GM12874 (cell line): ENCODE measurements around the gene DEFB132.

ENCODE experiments used
- TF ChIP-seq, protein P1 (sequence below): IDR thresholded peaks from 2 replicates; pipeline ENCODE4 v1.5.1; 2011; ENCODE audit warnings: low read depth, mild to moderate bottlenecking, control low read depth, low read length, moderate library complexity; ENCODE audit not compliant: insufficient read depth

The DEFB132 gene

DNA sequence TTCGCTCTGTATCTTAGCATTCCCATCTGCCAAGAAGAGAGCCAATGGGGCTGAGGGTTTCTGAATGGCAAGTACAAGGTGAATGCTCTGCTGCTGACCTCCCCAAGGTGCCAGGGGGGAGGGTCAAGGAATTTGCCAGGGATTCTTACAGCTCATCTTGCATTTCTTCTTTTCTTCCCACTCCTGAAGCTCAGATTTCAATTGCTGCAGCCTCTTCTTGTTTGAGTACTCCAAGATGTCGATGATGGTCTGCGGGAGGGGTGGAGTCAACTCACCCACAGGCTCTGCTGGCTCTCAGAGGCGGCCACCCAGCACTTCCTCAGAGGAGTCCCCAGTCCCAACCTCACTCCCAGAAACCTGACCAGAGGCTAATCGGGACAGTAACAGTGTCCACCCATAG, 20.7 kb downstream of the DEFB132 start:
- TF ChIP-seq, protein P1, sequence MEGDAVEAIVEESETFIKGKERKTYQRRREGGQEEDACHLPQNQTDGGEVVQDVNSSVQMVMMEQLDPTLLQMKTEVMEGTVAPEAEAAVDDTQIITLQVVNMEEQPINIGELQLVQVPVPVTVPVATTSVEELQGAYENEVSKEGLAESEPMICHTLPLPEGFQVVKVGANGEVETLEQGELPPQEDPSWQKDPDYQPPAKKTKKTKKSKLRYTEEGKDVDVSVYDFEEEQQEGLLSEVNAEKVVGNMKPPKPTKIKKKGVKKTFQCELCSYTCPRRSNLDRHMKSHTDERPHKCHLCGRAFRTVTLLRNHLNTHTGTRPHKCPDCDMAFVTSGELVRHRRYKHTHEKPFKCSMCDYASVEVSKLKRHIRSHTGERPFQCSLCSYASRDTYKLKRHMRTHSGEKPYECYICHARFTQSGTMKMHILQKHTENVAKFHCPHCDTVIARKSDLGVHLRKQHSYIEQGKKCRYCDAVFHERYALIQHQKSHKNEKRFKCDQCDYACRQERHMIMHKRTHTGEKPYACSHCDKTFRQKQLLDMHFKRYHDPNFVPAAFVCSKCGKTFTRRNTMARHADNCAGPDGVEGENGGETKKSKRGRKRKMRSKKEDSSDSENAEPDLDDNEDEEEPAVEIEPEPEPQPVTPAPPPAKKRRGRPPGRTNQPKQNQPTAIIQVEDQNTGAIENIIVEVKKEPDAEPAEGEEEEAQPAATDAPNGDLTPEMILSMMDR, result no peak

DNA sequence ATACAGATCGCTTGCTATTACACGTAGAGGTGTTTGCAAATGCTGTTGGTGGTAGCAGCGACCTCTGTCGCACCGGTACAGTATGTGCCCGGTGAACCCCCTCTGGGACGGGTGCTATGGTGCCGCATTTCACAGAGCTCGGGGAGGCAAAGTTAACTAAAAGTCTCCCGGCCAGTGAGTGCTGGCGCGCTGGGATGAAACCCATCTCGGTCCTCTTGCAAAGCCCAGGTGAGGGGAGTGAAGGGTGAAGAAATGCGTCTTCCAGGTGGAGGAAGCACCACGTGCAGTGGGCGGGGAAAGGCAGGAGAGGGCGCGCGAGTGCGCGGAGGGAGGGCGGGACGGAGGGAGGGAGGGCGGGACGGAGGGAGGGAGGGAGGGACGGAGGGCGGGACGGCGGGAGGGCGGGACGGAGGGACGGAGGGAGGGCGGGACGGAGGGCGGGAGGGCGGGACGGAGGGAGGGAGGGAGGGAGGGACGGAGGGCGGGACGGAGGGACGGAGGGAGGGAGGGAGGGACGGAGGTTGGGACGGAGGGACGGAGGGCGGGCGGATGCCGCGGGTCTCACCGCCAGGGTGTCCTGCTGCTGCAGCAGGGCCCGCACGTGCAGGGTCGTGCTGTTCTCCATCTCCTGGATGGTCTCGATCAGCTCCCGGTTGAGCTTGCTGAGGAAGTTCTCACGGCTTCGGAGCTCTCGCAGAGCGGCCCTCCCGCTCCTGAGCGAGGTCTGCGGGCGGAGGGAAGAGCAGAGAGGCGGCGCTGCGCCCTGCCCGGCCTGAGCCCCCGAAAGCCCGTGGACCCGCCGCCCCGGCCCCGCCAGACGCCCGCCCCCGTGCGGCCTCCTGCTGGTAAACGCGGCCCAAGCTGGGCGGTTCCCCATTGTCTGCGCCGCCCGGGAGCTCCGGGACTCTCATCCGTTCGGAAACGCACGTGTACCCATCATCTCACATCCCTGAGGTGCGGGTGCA, 21.4 kb downstream of the DEFB132 start:
- TF ChIP-seq, protein P1, result no peak

DNA sequence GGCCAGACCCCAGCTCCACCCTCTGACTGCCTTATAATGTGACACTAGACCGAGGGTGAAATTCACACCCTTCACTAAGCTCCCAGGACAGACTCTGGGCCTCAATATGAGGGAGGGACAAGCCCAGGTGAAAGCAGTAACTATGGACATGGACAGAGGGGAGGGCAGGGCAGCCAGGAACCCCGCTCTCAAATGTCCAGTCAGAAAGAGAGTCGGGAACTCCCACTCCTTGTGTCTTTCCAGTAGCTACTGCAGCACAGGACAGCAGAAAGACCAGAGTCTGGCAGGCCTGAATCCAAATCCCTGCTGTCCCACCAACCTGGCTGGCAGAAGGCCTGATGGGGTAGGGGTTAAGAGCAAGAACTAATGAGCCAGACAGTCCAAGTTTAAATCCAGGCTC, 26.6 kb downstream of the DEFB132 start:
- TF ChIP-seq, protein P1, result no peak

DNA sequence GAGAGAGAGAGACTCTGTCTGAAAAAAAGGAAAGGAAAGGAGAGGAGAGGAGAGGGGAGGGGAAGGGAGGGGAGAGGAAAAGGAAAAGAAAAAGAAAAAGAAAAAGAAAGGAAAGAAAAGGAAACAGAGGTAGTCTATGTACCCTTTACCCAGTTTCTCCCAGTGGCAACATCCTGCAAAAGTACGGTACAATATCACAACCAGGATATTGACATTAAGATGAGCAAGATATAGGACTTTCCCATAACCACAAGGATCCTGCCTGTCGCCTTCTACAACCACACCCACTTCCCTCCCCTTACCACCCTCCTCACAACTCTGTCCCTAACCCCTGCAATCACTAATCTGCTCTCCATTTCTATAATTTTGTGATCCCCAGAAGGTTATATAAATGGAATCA, 29.0 kb downstream of the DEFB132 start:
- TF ChIP-seq, protein P1, result no peak

DNA sequence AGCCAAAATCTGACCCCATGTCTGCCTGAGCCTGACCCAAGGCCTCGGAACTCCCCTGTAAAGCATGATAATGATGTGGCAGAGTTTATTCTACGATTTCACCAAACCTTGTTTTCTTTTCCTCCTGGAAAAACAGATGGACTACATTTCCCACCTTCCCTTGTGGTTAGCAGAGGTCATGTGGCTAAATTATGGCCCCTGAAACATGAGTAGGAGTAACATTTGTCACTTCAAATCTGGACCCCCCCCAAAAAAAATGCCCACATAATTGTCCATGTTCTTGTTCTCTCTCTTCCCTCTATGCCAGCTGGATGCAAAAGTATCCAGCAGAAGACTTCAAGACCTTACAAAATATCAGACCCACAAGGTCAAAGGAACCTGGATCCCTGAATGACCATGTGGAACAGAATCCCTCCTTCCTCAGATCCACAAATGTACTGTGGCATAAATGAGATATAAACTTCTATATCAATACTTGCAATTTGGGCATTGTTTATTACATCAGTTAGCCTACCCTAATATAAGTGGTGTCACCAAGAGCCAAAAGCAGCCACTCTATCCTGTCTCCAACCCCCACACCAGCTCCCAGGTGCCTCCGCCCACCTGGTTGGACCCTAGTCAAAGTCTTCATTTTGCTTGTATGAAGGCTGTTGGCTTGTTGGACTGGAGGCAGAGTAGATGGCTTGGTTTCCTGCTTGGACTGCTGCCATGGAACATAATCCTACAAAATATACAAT, 31.6 kb downstream of the DEFB132 start:
- TF ChIP-seq, protein P1, result no peak

DNA sequence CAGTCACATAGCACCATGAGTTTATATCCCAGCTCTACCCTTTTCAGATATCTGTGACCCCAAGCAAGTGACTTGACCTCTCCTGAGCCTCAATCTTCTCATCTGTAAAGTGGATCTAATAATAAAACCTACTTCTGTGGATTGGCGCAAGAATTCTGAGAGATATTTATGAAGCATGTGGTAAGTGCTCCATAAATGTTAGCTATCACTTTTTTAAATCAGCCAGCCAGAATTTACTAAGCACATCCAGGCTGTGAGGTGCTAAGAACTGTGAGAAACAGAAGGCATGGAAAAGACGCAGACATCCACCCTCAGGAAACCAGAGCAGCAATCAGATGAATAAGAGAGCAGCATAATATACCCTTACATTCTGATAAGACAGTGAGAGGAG, 32.2 kb downstream of the DEFB132 start:
- TF ChIP-seq, protein P1, result no peak

DNA sequence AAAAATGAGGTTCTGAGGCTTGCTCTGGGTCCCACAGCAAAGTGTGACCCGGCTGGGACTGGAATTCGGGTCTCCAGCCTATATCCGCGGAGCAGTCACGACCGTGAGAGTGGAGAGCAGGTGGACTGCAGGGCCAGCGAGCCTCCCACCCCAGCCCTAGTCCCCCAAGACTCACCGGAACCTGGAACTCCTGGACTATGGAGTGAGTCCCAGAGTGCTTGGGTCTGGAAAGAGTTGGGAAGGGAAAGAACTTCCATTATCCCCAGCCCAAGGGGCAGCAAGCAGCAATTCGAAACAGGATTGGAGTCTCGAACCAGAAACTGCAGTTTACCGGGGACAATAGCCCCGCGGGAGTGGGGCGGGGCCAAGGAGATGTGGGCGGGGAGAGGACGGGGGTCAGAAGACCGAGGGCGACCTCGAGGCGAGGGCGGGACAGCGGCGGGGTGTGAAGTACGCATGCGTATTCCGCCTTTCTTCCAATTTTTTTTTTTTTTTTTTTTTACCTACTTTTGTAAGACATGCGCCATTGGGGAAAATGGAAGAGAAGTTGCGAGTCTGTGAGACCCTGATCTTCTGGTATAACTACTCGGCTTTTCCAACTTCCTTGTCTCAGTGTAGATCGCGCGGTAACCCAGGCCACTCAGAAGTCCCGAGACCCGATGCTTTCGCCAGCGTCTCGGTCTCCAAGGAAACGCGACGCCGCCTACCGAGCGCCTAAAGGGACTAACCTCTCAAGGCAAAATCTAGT, 32.7 kb downstream of the DEFB132 start, which contains the start of gene C20orf96:
TSS of gene C20orf96 (minus strand) at position 667 of the 748 bp plus-strand sequence. CDS start at position 527, 140 bp downstream.
- TF ChIP-seq, protein P1, result peak; percentile 41; the same call in 1 of the 2 replicates
